HL-60 (cell line): ENCODE measurements around the gene CDC42BPA.

Experiments
- CTCF ChIP-seq: IDR thresholded peaks from one replicate; pipeline ENCODE4 v1.5.1; 2011; ENCODE audit warnings: low read length, control low read depth, inconsistent platforms; ENCODE audit not compliant: insufficient read depth
- GABPA ChIP-seq: IDR thresholded peaks from 2 replicates; pipeline ENCODE4 v1.6.1; 2012; ENCODE audit warnings: low read depth
- POLR2AphosphoS5 ChIP-seq: IDR thresholded peaks from 2 replicates; pipeline ENCODE4 v1.6.1; 2012; ENCODE audit warnings: low read depth
- REST ChIP-seq: IDR thresholded peaks from 2 replicates; pipeline ENCODE4 v1.6.1; 2012; ENCODE audit warnings: low read depth; ENCODE audit not compliant: insufficient replicate concordance
- SPI1 ChIP-seq: IDR thresholded peaks from 2 replicates; pipeline ENCODE4 v1.6.1; 2012; ENCODE audit warnings: low read depth, mild to moderate bottlenecking, borderline replicate concordance

DNA sequence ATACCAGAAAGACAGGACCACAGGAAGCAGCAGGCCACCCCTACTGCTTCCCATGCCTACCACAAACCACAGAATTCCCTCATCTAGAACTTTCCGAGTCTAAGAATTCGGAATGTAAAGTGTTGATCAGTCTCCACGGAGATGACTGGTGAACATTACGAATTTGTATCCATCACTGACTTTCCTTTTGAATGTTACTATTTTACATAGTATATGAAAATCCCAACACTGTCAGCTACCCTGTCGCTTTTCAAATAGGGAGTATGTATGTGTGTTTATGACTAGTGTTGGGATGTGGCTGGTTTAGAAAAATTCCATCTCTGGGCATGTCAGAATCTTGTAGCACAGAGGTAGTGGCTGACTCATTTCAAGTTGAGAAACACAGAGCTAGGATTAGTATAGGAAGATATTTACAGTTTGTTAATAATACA, 260.0 kb downstream of the CDC42BPA start:
- TF ChIP-seq CTCF, result no peak
- no peak for TF ChIP-seq REST
- no peak for TF ChIP-seq SPI1
- TF ChIP-seq GABPA, result no peak
- TF ChIP-seq POLR2AphosphoS5, result no peak
